IPS-NIHi7 (cell line): ENCODE measurements around the gene GNA14.
"Not testable (repeated sequence)": the region's sequence is repeated elsewhere in the genome, so short reads cannot be mapped to it uniquely, and the experiment has no call there.

Experiments
- DNase-seq: peaks from one replicate; pipeline ENCODE4 v3.0.0; 2012; ENCODE audit warnings: mixed read lengths; ENCODE audit errors: extremely low spot score

The GNA14 gene

GRCh38 chr9:77588271-77588937, 59.7 kb downstream of the GNA14 start:
- peak; percentile 56 for DNase-seq

GRCh38 chr9:77587851-77588250, 60.3 kb downstream of the GNA14 start:
- DNase-seq: no peak

DNA sequence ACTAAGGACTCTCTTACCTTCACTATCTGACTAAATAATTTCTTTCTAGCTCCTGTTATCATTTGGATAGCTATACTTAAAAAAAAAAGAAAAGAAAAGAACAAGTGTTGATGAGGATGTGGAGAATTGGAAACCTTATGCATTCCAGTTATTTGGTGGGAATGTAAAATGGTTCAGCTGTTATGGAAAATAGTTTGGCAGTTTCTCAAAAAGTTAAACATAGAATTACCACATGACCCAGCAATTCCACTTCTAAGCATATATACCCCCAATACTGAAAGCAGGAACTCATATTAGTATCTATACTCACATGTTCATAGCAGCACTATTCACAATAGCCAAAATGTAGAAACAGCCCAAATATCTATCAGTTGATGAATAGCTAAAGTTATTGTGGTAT, 61.1 kb downstream of the GNA14 start:
- no peak for DNase-seq

DNA sequence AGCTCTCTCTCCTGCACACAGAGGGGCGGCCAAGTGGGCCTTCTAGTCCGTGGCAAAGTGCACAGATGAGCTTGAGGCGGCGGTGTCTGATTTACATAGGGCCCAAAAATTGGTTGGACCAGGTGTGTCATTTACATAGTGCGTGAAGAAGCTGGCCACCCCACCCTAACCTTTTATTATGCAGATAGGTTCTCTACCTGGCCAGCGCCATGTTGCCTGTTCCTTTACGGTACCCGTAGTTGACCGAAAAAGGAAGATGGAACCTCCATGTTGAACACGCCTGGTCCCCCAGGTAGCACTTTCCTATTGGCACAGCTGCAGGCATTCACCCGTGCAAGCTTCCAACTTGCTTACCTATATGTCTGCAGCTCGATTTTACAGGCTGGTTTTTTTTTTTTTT, 61.5 kb downstream of the GNA14 start:
- DNase-seq: no peak

GRCh38 chr9:77585335-77585786, 62.8 kb downstream of the GNA14 start:
- DNase-seq: no peak

DNA sequence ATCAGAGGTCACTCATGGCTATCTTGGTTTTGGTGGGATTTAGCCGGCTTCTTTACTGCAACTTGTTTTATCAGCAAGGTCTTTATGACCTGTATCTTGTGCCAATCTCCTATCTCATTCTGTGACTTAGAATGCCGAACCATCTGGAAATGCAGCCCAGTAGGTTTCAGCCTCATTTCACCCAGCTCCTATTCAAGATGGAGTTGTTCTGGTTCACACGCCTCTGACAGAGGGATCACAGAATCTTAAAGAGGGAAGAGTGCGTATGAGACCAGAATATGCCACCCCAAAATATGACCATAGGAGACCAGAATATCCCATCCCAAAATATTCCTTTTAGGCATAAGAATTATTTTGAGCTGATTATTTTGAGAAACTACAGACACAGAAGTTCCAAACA, 63.2 kb downstream of the GNA14 start:
- DNase-seq: not testable (repeated sequence)

DNA sequence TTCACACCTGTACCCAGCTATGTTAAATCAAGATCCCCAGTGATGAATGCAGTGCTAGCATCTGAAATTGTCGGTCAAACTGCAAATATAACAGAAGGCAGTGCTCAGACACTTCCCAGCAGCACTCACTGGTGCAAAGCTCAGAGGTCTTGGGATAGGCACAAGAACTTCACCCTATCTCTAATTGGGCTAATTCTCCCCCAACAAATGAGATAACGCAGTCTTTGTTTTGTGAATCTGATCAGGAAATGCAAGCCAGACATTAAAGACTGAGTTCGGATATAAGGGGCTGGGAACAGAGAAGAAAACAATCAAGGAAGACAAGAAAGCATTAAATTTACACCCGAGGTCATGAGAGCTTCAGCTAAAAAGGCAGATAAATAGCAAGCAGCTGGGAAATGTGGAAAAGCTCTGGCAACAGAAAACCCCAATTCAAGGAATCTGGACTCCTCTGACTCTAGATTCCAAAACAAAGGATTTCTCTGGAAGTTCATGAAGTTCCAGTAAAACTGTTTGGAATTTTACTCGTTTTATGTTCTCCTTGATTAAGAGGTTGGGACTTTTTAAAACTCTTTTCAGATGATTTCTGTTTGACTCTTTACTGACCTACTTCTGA, 65.1 kb downstream of the GNA14 start:
- no peak for DNase-seq

- DNase-seq: no peak
These were observed 65.6 kb downstream of the GNA14 start for GRCh38 chr9:77582525-77582924.

- DNase-seq: peak; percentile 62
These were observed 72.3 kb downstream of the GNA14 start for GRCh38 chr9:77575785-77576184.

DNA sequence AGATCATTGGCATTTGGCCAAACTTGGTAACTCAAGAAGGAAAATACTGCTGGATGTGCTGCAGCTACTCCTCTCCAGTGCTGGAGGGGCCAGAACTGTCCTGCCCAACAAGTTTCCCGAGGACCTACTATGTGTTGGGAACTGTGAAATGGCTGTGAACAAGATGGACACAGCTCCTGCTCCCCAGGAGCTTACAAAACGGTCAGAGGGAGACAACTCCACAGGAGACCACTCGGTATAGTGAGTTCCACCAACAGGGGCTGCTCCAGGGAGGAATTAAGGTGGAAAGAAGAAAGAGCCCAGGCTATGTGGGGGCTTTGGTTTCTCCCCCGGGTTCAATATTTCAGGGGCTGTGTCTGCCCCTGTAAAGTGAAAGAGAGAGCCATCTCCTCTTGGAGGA, 78.8 kb downstream of the GNA14 start:
- no peak for DNase-seq

DNA sequence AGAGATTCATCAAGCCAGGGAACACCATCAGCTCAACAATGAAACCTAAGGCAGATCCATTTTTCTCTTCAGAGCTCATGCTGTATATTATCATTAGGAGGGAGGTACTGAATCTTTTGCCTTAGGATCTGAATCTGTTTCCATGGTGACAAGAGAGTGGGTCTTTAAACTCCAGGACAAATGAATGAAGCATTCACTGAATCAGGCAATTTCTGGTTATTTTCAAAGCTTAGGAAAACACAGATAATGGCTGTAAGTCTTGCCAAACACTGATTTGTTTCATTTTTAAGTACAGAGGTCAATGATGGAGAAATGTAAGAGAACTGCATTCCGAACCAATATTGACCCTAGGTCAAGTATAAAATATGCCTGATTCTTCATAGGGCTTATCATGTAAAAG, 84.9 kb downstream of the GNA14 start:
- no peak for DNase-seq

DNA sequence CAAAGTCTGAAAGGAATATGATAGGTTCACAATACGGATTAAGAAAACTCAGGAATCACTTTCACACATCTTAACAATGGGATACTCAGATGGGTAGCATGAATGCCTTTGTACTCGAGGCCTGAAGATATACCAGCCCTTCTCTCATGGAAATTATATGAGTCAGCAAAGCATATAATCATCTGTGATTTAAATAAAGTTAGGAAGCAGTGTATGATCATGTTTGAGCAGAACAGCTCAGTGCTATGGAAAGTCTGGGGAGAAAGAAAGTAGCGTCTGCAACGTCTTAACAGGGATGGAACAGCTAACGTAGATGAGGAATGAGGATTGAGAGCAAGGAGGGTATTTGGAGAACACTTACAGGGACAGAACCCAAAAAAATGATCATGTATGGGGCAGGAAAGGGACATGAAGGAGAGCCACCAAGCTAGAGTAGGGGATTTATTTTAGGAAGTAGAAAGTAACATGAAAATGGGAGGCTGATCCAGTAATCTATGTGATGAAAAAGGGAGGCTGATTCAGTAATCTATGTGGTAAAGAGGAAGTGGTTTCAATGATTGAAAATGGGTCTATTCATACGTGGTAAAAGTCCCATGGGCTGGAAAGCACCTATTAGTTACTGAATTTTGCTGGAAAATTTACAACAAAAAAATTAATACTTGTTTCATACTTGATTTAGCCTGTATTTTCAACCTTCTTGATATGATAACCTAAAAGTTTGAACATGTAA, 85.9 kb downstream of the GNA14 start:
- DNase-seq: no peak

- DNase-seq: no peak
These were observed 86.6 kb downstream of the GNA14 start for GRCh38 chr9:77561331-77562018.

- no peak for DNase-seq
These were observed 91.7 kb downstream of the GNA14 start for GRCh38 chr9:77556396-77556795.

DNA sequence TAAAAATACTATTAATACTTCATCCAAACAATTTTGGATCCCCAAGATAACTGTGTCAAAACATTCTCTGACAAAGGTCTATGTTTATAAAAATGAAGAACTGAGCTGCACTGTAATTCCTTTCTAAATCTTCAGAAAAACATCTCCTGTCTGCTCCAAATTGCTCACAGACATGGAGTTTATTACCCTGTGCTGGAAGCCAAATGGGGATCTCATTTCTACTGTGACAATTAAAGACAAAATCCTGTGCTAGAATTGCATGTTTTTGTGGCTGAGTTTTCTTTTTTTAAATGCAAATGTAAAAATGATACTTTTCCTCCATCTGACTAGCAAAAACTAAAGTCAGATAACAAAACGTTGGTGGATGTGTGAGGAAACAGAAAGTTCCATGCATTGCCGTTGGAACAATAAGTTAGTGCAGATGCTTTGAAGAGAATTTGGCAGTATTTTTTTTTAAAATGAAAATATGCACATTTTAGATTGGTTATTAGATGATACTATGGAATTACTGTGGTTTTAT, 93.5 kb downstream of the GNA14 start:
- DNase-seq: no peak

GRCh38 chr9:77547106-77547730, 100.9 kb downstream of the GNA14 start:
- DNase-seq: no peak

GRCh38 chr9:77546376-77546950, 101.7 kb downstream of the GNA14 start:
- no peak for DNase-seq

- no peak for DNase-seq
These were observed 103.6 kb downstream of the GNA14 start for GRCh38 chr9:77544546-77544945.

DNA sequence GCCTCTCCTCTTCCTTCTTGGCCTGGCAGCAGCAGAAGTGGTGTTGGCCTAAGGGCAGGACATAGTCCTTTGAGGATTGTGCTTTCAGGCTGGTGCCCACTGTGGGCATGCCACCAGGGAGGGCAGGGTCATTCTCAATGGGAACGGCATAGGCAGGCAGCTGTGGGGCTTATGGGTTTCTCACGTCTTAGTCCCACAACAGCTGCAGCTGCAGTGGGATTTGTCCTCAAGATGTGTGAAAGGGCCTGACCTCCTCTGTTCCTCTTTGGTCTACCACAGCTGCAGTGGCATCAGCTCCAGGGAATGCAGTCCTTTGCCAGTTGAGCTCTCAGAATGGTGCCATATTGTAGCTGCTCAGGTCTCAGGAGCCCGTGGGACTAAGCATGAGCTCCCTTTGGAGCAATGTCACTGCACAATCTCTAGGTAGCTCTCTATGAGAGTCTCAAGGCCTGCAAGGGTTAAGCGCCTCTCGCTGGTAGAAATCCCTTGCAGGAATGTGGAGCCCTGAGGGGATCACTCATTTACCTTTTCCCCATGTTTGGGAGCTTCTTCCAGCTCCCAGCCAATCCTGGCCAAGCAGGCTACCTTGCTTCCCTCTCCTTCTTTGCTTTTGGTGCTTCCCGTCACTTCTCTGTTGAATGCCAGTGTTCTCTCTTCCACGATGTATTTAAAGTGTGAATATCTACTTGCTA, 104.8 kb downstream of the GNA14 start:
- DNase-seq: peak; percentile 62

DNA sequence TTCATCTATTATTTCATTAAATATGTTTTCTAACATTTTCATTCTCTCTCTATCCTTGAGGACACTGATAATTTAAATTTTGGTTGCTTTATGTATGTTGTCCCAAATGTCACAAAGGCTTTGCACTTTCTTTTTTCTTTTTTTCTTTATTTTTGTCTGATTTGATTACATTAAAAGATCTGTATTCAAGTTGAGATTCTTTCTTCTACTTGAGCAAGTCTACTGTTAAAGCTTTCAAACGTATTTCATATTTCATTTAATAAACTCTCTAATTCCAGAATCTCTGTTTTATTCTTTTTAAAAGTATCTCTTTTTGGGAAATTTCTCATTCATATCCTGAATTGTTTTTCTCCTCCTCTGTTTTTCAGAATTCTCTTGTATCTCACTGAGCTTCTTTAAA, 106.5 kb downstream of the GNA14 start:
- no peak for DNase-seq

GRCh38 chr9:77541055-77541454, 107.1 kb downstream of the GNA14 start:
- DNase-seq: no peak
